Stimulated activated CD8-positive, alpha-beta memory T cell treated with anti-CD3 and anti-CD28 coated beads, Interleukin-15, amount 100 ng/mL, for 1 hour (primary cell): ENCODE results near the gene FUT3.
"Not testable (repeated sequence)": the region's sequence is repeated elsewhere in the genome, so short reads cannot be mapped to it uniquely, and the experiment has no call there.

Experiments used
- DNase-seq: peaks from one replicate; pipeline ENCODE4 v3.0.0-alpha.2; 2020; ENCODE audit warnings: low read depth

The FUT3 gene

GRCh38 chr19:5847846-5848245 lies 3.4 kb downstream of the FUT3 start:
- DNase-seq = not testable (repeated sequence)

DNA sequence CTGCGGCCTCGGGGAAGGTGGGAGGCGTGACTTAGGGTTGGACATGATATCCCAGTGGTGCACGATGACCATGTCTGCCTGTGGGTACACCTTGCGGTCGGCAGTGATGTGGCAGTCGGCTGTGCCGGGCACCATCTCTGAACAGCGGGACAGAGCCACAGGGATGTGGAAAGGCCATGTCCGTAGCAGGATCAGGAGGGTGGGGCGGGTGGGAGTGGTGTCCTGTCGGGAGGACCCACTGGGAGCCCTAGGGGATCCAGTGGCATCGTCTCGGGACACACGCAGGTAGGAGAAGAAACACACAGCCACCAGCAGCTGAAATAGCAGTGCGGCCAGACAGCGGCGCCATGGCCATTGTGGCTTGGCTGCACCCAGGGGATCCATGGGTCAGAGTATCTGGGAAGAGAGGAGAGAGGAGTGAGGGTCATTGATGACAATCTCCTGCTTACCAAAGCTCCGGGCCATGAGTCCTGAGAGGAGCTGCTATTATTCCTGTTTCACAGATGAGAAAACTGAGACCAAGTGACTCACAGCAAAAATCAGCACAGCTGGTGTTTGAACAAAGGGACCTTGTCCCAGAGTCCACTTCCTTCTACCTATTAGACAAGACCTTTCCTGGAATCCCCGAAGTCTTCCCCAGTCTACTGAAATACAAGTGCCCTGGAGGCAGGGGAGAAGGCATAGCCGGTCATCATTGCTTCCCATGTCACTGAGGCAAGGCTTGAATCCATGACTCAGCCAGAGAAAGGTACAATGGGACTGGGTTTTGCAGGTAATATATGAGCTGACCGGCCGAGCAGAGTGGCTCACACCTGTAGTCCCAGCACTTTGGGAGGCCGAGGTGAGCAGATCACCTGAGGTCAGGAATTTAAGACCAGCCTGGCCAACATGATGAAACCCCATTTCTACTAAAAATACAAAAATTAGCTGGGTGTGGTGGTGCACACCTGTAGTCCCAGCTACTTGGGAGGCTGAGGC lies 6.5 kb downstream of the FUT3 start:
- DNase-seq = no peak

- no peak for DNase-seq
Measured at GRCh38 chr19:5843295-5843927, 7.8 kb downstream of the FUT3 start.

- not testable (repeated sequence) for DNase-seq
Measured at GRCh38 chr19:5841735-5842111, 9.5 kb downstream of the FUT3 start.

DNA sequence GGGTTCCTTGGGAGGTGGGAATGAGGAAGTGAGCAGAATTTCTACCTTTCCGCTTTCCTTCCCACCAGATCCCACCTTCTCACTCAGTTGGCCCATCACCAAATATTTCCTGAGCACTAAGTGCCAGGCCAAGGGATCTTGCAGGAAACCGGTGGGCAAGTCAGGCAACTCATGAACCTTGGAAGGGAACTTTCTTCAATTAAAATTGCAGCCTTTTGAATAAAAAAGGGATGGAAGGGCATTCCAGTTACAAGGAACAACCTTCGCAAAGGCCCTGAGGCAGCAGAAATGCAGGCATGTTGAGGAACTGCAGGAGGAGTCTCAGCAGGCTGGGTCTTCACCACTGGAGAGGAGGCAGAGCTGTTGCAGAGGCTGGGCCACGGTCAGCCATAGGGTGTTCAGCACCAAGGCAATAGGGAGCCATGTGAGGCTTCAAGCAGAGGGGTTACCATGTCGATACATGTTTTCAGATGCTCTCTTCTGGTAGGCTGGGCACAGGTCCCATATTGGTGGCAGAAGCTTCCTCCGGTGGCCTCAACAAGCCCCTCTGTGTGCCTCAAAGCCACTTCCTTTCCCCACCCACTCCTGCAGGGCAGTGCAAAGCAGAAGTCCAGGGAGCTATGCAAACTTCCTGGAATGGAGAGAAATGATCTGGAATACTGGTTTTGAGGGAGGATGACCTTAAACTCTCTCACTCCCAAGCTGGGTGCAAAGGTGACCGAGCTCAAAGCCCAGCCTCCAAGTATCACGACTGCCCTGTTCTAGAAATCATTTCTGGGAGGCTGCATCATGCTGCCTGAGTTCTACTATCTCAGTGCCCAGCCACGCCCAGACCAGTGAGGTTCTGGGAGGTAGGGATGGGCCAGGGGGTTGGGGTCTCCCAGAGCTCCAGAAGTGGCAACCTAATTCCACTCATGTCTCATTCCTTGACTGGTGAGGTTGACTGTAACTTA lies 11.9 kb downstream of the FUT3 start, which contains the start of gene FUT6:
FUT6 (minus strand) TSS at position 638 of the 953 bp plus-strand sequence. CDS start 7,135 bp downstream, outside the sequence.
- DNase-seq = no peak

GRCh38 chr19:5838353-5839064 lies 12.7 kb downstream of the FUT3 start:
- no peak for DNase-seq

GRCh38 chr19:5837761-5838352 lies 13.4 kb downstream of the FUT3 start:
- no peak for DNase-seq

DNA sequence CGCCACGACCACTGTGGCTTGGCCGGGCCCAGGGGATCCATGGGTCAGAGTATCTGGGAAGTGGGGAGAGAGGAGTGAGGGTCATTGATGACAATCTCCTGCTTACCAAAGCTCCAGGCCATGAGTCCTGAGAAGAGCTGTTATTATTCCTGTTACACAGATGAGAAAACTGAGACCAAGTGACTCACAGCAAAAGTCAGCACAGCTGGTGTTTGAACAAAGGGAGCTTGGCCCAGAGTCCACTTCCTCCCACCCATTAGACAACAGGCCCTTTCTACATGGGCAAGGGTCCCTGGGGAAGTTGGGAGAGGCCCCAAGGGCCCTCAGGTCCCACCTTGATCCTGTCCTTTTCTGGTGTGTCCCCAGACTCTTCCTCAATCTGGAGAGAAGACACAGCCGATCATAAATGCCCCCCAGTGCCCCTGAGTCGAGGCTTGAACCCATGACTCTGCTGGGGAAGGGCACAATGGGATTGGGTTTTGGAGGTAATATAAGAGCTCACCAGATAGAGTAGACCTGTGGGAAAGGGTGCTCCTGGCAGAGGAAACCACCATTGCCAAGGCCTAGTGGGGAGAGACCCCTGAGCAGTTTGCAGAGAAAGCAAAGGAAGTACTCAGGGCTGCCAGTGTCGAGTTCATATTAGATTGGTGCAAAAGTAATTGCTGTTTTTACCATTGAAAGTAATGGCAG lies 18.6 kb downstream of the FUT3 start:
- DNase-seq = no peak

GRCh38 chr19:5832061-5832460 lies 19.2 kb downstream of the FUT3 start:
- DNase-seq = no peak

DNA sequence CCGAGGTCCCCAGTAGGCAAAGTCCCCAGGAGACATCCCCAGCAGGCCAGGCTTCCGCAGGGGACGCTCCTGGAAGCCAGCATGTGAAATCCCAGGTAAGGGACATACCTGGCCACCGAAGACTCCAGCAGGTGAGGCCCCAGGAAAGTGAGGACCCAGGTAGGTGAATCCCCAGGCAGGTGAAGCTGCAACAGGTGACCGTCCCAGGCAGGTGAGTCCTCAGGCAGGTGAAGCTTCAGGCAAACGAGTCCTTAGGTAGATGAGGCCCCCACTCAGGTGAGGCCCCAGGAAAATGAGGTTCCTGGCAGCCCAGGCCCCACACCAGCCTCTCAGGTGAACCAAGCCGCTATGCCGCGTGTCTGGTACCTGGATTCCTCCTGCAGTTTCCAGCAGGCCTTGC lies 20.1 kb downstream of the FUT3 start:
- DNase-seq = no peak

- DNase-seq = no peak
Measured at GRCh38 chr19:5829567-5830310, 21.5 kb downstream of the FUT3 start.

GRCh38 chr19:5828661-5829566 lies 22.3 kb downstream of the FUT3 start:
- DNase-seq = no peak

GRCh38 chr19:5827891-5828660 lies 23.2 kb downstream of the FUT3 start:
- DNase-seq = peak; percentile 78

- DNase-seq = no peak
Measured at GRCh38 chr19:5827342-5827890, 23.8 kb downstream of the FUT3 start.

DNA sequence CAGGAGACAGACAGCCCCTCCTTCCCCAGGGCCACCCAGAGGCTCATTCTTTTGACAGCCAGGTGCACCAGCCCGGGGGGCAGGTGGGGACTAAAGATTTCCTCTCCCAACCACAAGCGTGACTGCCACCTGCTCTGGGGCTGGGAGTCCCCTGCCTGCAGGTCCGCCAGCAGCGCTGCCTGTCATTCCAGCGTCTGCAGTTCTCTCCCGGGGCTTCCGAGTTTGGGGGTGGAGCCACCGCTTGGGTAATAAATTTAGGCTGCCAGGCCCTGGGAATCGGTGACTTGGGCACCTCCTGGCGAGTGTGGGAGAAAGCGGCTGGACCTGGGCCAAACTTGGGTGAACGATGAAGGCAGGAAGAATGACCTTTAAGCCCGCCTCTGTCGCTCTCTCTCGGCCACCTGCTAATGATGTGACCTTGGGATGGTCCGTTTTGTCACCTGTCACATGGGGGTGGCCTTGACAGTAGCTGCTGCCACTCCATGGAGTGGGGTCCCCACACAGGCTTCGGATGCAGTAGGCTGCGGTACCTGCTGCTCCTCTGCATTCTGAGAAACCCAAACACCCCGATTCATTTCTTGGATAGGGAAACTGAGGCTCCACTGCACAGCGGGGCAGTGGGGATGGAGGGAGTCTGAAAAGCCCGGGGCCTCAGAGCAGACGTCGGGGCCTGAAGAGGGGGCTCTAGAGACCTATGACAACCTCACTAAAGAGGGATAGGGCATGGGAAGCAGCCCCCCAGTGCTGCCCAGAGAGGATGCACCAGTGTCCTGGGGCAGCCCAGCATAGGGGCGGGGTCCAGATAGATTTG lies 24.5 kb downstream of the FUT3 start:
- no peak for DNase-seq

GRCh38 chr19:5825178-5825577 lies 26.1 kb downstream of the FUT3 start:
- no peak for DNase-seq

DNA sequence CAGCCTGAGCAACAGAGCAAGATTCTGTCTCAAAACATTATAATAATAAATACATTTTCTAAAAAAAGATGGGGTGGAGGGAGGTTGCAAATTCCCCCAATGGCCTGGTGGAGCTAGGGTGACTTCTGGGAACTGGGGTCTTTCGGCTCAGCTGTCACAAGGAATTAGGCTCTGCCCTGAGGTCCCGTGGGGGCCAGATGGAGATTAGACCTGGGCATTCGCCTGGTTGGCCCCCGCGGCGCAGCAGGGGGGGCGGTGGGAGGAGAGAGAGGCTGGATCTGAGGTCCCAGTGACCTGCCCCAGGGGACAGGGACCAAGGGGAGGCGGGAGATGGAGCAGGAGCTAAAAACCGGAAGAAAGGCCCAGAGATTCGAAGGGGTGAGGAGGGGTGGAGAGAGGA lies 26.5 kb downstream of the FUT3 start:
- no peak for DNase-seq
